GM12878 (cell line): ENCODE data around the gene CDYL2. TPM values are rescaled to one million over a fixed set of nuclear protein-coding genes. Genes with fewer than 3 reads are reported as not detected.

Source experiments
- ATAC-seq: fragments of 200-7000 bp; cut with Tn5 transposase; 3 replicates; pipeline ENCODE4 v1.9.1; 2020; ENCODE audit warnings: mild to moderate bottlenecking, moderate library complexity
- BruUV-seq: library from RNA; stranded (reverse); fragments of 400-500 nt; replicated peaks from 2 replicates; lab custom pipeline; 2021; lab: Mats Ljungman, UMichigan
- CTCF ChIA-PET: fragments of 300-600 bp; sonication (Branson Sonifier 250); formaldehyde crosslinking; extraction: SDS; loops from one replicate; lab custom pipeline; 2021; ENCODE audit warnings: inconsistent platforms; lab: Yijun Ruan, JAX
- POLR2A ChIA-PET: fragments of 350-600 bp; formaldehyde crosslinking; extraction: SDS; loops from one replicate; lab custom pipeline; 2021; ENCODE audit warnings: inconsistent platforms; lab: Charles Lee
- RAD21 ChIA-PET: fragments of 300-600 bp; sonication (Branson Sonifier 250); formaldehyde crosslinking; loops from one replicate; lab custom pipeline; 2023; ENCODE audit warnings: antibody characterized with exemption; ENCODE audit not compliant: unreplicated experiment; lab: Charles Lee
- SMC1A ChIA-PET: fragments of 300-600 bp; sonication (Branson Sonifier 250); formaldehyde crosslinking; loops from one replicate; lab custom pipeline; 2023; ENCODE audit not compliant: unreplicated experiment, uncharacterized antibody; lab: Charles Lee
- DNase-seq: peaks from one replicate; pipeline ENCODE4 v3.0.0-alpha.2; 2011; ENCODE audit warnings: low read depth, low spot score
- FAIRE-seq: peaks from 3 replicates; lab custom pipeline; 2011; peaks lifted over from hg19 to GRCh38; lab: Jason Lieb, UNC
- H2AFZ ChIP-seq: 2 replicates; pipeline ENCODE4 v1.6.0; 2011; ENCODE audit warnings: low read depth, low read length, control low read depth; ENCODE audit not compliant: control insufficient read depth
- H3K27ac ChIP-seq: 2 replicates; pipeline ENCODE4 v1.5.1; 2011; ENCODE audit warnings: control low read depth; ENCODE audit not compliant: control insufficient read depth, insufficient read depth
- H3K27me3 ChIP-seq, 2 experiments: replicated peaks in 1 of 2; 2 replicates each; pipeline versions ENCODE4 v1.6.0 to v1.6.1; 2011; ENCODE audit warnings: low read length in 1 of 2; ENCODE audit not compliant: control insufficient read depth in 2 of 2, insufficient read depth in 2 of 2
- H3K36me3 ChIP-seq, 2 experiments: 2 replicates each; pipeline ENCODE4 v1.5.1; 2011; ENCODE audit warnings: low read length in 1 of 2; ENCODE audit not compliant: control insufficient read depth in 2 of 2, insufficient read depth in 2 of 2
- H3K4me1 ChIP-seq: 2 replicates; pipeline ENCODE4 v1.6.1; 2011; ENCODE audit warnings: mild to moderate bottlenecking, low read length, moderate library complexity, mixed read lengths; ENCODE audit not compliant: control insufficient read depth, insufficient read depth
- H3K4me2 ChIP-seq: 2 replicates; pipeline ENCODE4 v1.6.0; 2011; ENCODE audit warnings: control low read depth; ENCODE audit not compliant: control insufficient read depth, insufficient read depth
- H3K4me3 ChIP-seq: fragments of 200-600 bp; sonication (generic); 2 replicates; pipeline ENCODE4 v1.5.1; 2016
- H3K79me2 ChIP-seq: 2 replicates; pipeline ENCODE4 v1.6.0; 2011; ENCODE audit warnings: low read length; ENCODE audit not compliant: control insufficient read depth, insufficient read depth
- H3K9ac ChIP-seq: 2 replicates; pipeline ENCODE4 v1.8.0; 2011; ENCODE audit warnings: low read length, control low read depth, mixed read lengths; ENCODE audit not compliant: control insufficient read depth, insufficient read depth
- H3K9me3 ChIP-seq: replicated peaks from 3 replicates; pipeline ENCODE4 v1.5.1; 2011; ENCODE audit warnings: mild to moderate bottlenecking, low read length; ENCODE audit not compliant: control insufficient read depth, insufficient read depth
- H4K20me1 ChIP-seq: 2 replicates; pipeline ENCODE4 v1.6.0; 2011; ENCODE audit not compliant: control insufficient read depth, insufficient read depth
- ATF2 ChIP-seq: IDR thresholded peaks from 2 replicates; pipeline ENCODE4 v1.6.1; 2012; ENCODE audit warnings: low read length, inconsistent platforms
- CREB1 ChIP-seq: IDR thresholded peaks from 2 replicates; pipeline ENCODE4 v1.6.1; 2012; ENCODE audit warnings: low read depth, mild to moderate bottlenecking, inconsistent platforms
- CREM ChIP-seq: IDR thresholded peaks from 2 replicates; pipeline ENCODE4 v1.6.1; 2014; ENCODE audit warnings: antibody characterized with exemption, low read depth
- IRF5 ChIP-seq: fragments of 450-650 bp; IDR thresholded peaks from 2 replicates; pipeline ENCODE4 v1.6.1; 2017; ENCODE audit warnings: borderline replicate concordance
- POLR2A ChIP-seq: IDR thresholded peaks from 2 replicates; pipeline ENCODE4 v1.6.1; 2011; ENCODE audit warnings: low read depth, mild to moderate bottlenecking, low read length
- RAD21 ChIP-seq: IDR thresholded peaks from 2 replicates; pipeline ENCODE4 v1.6.1; 2011; ENCODE audit warnings: mild to moderate bottlenecking, low read depth, low read length, moderate library complexity; ENCODE audit not compliant: insufficient read depth
- RUNX3 ChIP-seq: IDR thresholded peaks from 2 replicates; pipeline ENCODE4 v1.6.1; 2012; ENCODE audit warnings: low read length, inconsistent platforms
- SP1 ChIP-seq: IDR thresholded peaks from one replicate; pipeline ENCODE4 v1.6.1; 2011; ENCODE audit warnings: low read depth, low read length
- SPI1 ChIP-seq: IDR thresholded peaks from 2 replicates; pipeline ENCODE4 v1.6.1; 2011; ENCODE audit warnings: low read depth, mild to moderate bottlenecking, low read length, moderate library complexity, borderline replicate concordance; ENCODE audit not compliant: insufficient read depth
- SUZ12 ChIP-seq: fragments of 200-600 bp; sonication (generic); IDR thresholded peaks from one replicate; pipeline ENCODE4 v1.6.1; 2018; ENCODE audit warnings: antibody characterized with exemption, mild to moderate bottlenecking; ENCODE audit not compliant: unreplicated experiment
- ZBED1 ChIP-seq: IDR thresholded peaks from 2 replicates; pipeline ENCODE4 v1.6.1; 2016; ENCODE audit warnings: borderline replicate concordance
- ZBTB40 ChIP-seq: fragments of 450-650 bp; IDR thresholded peaks from 2 replicates; pipeline ENCODE4 v1.6.1; 2016; ENCODE audit warnings: mild to moderate bottlenecking, moderate library complexity, borderline replicate concordance
- WGBS: methylation state at CpG from one replicate; pipeline ENCODE4 v1.1.6; 2016; ENCODE audit warnings: low lambda C conversion rate; ENCODE audit not compliant: insufficient replicate concordance, insufficient coverage; ENCODE audit errors: missing lambda C conversion rate; 5-methylcytosine and 5-hydroxymethylcytosine counted together
- in situ Hi-C: fragments of 300-500 bp; cut with MboI; formaldehyde crosslinking; loops from 9 replicates; pipeline ENCODE4 v1.14.3; 2018; ENCODE audit warnings: mixed read lengths
- intact Hi-C: fragments of 100-400 bp; cut with micrococcal nuclease; formaldehyde crosslinking; loops from one replicate; pipeline ENCODE4 v1.14.2; 2022; ENCODE audit not compliant: unreplicated experiment
- polyA plus RNA-seq, 11 experiments: library from polyadenylated mRNA; depleted of rRNA in 4 of 11; unstranded in 6 of 11; stranded (reverse) in 5 of 11; fragments of >200 nt; fragmentation: Nextera tagmentation in 4 of 11; fragmentation: Illumina TruSeq in 1 of 11; extraction: Ambion mirVana in 4 of 11; extraction: Trizol in 1 of 11; gene quantifications; 1 replicate in 1 of 11; 2 replicates in 10 of 11; pipeline versions ENCODE4 v1.2.1 to v1.2.3, GENCODE V29; 2011 to 2016; ENCODE audit warnings: inconsistent platforms in 2 of 11, missing spikeins in 2 of 11, low read depth in 1 of 11
- total RNA-seq, 4 experiments: library from RNA; depleted of rRNA in 3 of 4; stranded (reverse); fragments of >200 nt in 3 of 4; fragmentation: Illumina TruSeq in 1 of 4; extraction: Trizol in 1 of 4; gene quantifications; 2 replicates each; pipeline versions ENCODE4 v1.2.1 to v1.2.3, GENCODE V29; 2013 to 2021

The CDYL2 gene
- total and polyA plus RNA-seq, 10 of the 15 experiments (the other 5 are each of a cell fraction or from before 2014, with no cell fraction given), result 0.27 to 22.9 (median 3.9) TPM

GRCh38 chr16:80720804-80721371 lies 83.5 kb downstream of the CDYL2 start (continued):
- TF ChIP-seq ATF2 (peak; percentile 84; the same call in 1 of the 2 replicates), SPI1 (peak; percentile 49), SP1 (no peak), ZBED1 (peak; percentile 78; the same call in 1 of the 2 replicates)

GRCh38 chr16:80719573-80719972 lies 84.8 kb downstream of the CDYL2 start:
- H3K4me1 ChIP-seq, result peaks cover 19% of the 10 kb centered on the region
- no peak for DNase-seq
- no peak for ATAC-seq
- WGBS, result 13% methylated on average over 2 of the region's 2 CpGs
- H3K36me3 ChIP-seq, result no peaks in the 10 kb centered on the region
- POLR2A ChIA-PET, result no interaction called here
- CTCF ChIA-PET, result interaction anchor here (1.0 kb wide), 1 partner anchor 192 kb away, joined by 3 read pairs; no protein-coding TSS in a partner anchor
- in situ Hi-C loops, result no loop called here
- no peaks in the 10 kb centered on the region for H4K20me1 ChIP-seq
- SMC1A ChIA-PET, result no interaction called here
- RAD21 ChIA-PET, result interaction anchor here (0.6 kb wide), 1 partner anchor 10 kb away, joined by 4 read pairs; no protein-coding TSS in a partner anchor
- H2AFZ ChIP-seq, result peak overlapping the region; percentile 3
- FAIRE-seq, result no peak
- no peaks in the 10 kb centered on the region for H3K79me2 ChIP-seq
- no peak overlapping the region for H3K4me3 ChIP-seq
- H3K27ac ChIP-seq, result no peak overlapping the region; the same call in 1 of the 2 replicates
- no peaks in the 10 kb centered on the region for H3K27me3 ChIP-seq
- intact Hi-C loops, result no loop called here
- H3K9ac ChIP-seq, result no peak overlapping the region
- no peaks in the 10 kb centered on the region; the same call in 2 of the 3 replicates for H3K9me3 ChIP-seq
- no TSS peak for BruUV-seq
- no peak overlapping the region for H3K4me2 ChIP-seq
- TF ChIP-seq ZBTB40 (no peak), CREM (peak; percentile 52), CREB1 (peak; percentile 66), RAD21 (peak; percentile 23; the same call in 1 of the 2 replicates), RUNX3 (0 out of 2 replicates have a peak, but pooled peaks have one; percentile 19), POLR2A (0 out of 2 replicates have a peak, but pooled peaks have one; percentile 18), SPI1 (peak; percentile 58), IRF5 (no peak), SUZ12 (no peak)
